Measurements from ENCODE around the gene XG.

DNA sequence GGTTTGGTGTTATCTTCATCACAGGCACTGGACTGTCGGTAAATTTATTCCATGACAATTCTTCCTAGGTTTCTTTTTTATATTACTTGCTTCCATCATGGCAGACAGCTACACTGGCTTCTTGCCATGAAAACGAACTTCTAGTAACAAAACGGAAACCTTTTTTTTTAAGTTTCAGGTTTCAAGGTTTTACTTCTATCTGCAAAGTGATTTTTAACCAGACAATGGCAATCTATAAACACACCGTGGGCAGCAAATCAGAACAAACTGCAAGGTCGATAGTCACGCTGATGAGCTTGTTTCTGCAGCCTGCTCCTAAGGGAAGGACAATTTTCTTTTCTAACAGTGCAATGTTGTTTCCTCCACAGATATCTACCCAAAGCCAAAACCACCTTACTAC is 29.9 kb downstream of the XG start:
- TF ChIP-seq ZNF143 (CRISPR knock-in tag; IDR thresholded peaks at IDR 0.05) (no peak), ARNT (IDR thresholded peaks at IDR 0.05) (no peak), SETDB1 (IDR thresholded peaks at IDR 0.05; ENCODE audit: low read length) (no peak), MAFK (IDR thresholded peaks at IDR 0.05; ENCODE audit: low read length) (no peak), CBX5 (IDR thresholded peaks at IDR 0.05; ENCODE audit: borderline replicate concordance, low read depth) (no peak), TEAD4 (IDR thresholded peaks at IDR 0.05; ENCODE audit: low read length) (no peak), TEAD4 (CRISPR knock-in tag; IDR thresholded peaks at IDR 0.05; ENCODE audit: borderline replicate concordance) (no peak), NKRF (IDR thresholded peaks at IDR 0.05; ENCODE audit: borderline replicate concordance) (no peak), ZNF282 (CRISPR knock-in tag; IDR thresholded peaks at IDR 0.05) (no peak)
- TF ChIP-seq, protein P1, sequence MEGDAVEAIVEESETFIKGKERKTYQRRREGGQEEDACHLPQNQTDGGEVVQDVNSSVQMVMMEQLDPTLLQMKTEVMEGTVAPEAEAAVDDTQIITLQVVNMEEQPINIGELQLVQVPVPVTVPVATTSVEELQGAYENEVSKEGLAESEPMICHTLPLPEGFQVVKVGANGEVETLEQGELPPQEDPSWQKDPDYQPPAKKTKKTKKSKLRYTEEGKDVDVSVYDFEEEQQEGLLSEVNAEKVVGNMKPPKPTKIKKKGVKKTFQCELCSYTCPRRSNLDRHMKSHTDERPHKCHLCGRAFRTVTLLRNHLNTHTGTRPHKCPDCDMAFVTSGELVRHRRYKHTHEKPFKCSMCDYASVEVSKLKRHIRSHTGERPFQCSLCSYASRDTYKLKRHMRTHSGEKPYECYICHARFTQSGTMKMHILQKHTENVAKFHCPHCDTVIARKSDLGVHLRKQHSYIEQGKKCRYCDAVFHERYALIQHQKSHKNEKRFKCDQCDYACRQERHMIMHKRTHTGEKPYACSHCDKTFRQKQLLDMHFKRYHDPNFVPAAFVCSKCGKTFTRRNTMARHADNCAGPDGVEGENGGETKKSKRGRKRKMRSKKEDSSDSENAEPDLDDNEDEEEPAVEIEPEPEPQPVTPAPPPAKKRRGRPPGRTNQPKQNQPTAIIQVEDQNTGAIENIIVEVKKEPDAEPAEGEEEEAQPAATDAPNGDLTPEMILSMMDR (IDR thresholded peaks at IDR 0.05 in 2 of 3, conservative IDR thresholded peaks at IDR 0.05 in 1 of 3; ENCODE audit: insufficient read depth in 2 of 3, low read depth in 1 of 3, low read length in 3 of 3): no peak
- TF ChIP-seq, protein P2, sequence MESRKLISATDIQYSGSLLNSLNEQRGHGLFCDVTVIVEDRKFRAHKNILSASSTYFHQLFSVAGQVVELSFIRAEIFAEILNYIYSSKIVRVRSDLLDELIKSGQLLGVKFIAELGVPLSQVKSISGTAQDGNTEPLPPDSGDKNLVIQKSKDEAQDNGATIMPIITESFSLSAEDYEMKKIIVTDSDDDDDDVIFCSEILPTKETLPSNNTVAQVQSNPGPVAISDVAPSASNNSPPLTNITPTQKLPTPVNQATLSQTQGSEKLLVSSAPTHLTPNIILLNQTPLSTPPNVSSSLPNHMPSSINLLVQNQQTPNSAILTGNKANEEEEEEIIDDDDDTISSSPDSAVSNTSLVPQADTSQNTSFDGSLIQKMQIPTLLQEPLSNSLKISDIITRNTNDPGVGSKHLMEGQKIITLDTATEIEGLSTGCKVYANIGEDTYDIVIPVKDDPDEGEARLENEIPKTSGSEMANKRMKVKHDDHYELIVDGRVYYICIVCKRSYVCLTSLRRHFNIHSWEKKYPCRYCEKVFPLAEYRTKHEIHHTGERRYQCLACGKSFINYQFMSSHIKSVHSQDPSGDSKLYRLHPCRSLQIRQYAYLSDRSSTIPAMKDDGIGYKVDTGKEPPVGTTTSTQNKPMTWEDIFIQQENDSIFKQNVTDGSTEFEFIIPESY (CRISPR knock-in tag; IDR thresholded peaks at IDR 0.05): no peak
